HG02840 (cell line): ENCODE results near the gene RMI2.
"Not testable (repeated sequence)": the region's sequence is repeated elsewhere in the genome, so short reads cannot be mapped to it uniquely, and the experiment has no call there.

ENCODE experiments used
- ATAC-seq: cut with Tn5 transposase; IDR thresholded peaks from one replicate; pipeline ENCODE4 v1.9.1; 2021; ENCODE audit warnings: mild to moderate bottlenecking, moderate library complexity, moderate number of reproducible peaks; ENCODE audit not compliant: unreplicated experiment, low FRiP score

RMI2 gene

GRCh38 chr16:11345040-11345862 is at the start of gene RMI2:
TSS of gene RMI2 (plus strand) at chr16:11345459. CDS start at chr16:11345472, 13 bp downstream.
- peak; percentile 97 for ATAC-seq

- ATAC-seq, result no peak
Measured at GRCh38 chr16:11295672-11296071, 49.6 kb upstream of the RMI2 start.

- no peak for ATAC-seq
Measured at GRCh38 chr16:11296351-11296705, 48.9 kb upstream of the RMI2 start.

GRCh38 chr16:11296706-11297491 is 48.4 kb upstream of the RMI2 start:
- no peak for ATAC-seq

DNA sequence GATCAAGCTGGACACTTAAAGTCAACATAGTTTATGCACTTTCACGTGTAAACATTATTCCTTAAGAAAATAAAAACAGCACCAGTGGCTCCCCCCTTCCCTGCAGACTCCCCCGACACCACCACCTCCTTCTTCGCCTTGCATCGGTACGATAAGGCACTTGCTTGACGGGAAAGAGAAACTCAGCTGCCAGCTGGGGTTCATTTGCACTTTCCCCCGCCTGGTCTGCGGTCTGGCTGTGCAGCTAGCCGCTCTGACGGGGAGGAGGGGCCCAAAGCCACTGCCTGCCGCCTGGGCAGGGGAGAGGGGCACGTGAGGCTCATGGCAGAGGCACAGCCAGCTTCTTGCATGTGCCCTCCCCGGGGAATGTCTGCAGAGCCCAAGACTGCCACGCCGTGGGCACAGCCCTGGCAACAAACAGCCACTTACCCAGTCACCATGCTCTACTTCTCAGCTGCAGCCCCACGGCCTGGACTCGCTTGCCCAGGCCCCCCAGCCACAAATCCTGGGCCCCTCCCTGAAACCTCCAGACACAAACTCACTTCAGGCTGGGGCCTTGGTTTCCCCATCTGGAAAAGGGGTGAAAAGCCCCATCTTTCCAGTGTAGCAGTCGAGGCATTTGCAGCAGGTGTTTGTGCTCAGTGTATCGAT is 47.6 kb upstream of the RMI2 start:
- ATAC-seq, result peak; percentile 51

DNA sequence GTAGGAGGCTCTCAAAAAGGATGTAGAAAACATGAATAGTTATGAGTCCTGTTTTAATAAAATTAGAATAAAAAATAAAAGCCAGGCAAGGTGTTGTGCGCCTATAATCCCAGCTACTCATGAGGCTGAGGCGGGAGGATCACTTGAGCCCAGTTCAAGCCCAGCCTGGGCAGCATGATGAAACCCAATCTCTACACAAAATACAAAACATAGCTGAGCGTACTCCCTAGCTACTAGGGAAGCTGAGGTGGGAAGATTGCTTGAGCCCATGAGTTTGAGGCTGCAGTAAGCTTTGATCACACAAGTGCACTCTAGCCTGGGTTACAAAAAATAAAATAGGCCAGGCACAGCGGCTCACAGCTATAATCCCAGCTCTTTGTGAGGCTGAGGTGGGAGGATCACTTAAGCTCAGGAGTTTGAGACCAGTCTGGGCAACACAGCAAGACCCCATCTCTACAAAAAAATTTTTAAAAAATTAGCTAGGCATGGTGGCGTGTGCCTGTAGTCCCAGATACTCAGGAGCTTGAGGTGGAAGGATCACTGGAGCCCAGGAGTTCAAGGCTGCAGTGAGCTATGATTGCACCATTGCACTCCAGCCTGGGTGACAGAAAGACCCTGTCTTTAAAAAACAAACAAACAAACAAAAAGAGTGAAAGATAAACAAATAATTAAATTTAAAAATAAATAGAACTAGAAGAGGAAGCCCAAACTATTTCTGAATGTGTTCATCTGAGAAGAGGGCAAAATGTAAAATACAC is 46.9 kb upstream of the RMI2 start:
- ATAC-seq, result no peak

DNA sequence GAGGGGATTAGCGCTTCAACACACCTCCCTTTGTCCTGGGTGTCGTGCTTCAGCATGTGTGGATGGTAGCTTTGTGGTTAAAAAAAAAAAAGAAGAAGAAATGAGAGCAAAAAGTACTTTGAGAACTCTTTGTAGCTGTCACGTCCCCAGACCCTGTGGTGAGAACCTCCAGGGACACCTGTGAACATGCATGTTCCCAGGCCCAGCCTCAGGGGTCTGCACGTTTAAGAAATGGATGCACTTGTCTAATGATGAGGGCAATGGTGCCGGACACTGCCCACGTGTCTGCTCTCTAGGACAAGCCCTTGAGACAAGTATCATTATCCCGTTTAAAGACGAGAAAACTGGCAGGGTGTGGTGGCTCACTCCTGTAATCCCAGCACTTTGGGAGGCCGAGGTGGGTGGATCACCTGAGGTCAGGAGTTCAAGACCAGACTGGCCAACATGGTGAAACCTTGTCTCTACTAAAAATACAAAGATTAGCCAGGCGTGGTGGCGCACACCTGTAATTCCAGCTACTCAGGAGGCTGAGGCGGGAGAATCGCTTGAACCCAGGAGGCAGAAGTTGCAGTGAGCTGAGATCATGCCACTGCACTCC is 46.2 kb upstream of the RMI2 start:
- not testable (repeated sequence) for ATAC-seq

- ATAC-seq, result no peak
Measured at GRCh38 chr16:11299865-11300559, 45.2 kb upstream of the RMI2 start.

GRCh38 chr16:11300560-11300892 is 44.7 kb upstream of the RMI2 start:
- no peak for ATAC-seq

- ATAC-seq, result no peak
Measured at GRCh38 chr16:11301645-11302501, 43.4 kb upstream of the RMI2 start.

- no peak for ATAC-seq
Measured at GRCh38 chr16:11302977-11303376, 42.3 kb upstream of the RMI2 start.

DNA sequence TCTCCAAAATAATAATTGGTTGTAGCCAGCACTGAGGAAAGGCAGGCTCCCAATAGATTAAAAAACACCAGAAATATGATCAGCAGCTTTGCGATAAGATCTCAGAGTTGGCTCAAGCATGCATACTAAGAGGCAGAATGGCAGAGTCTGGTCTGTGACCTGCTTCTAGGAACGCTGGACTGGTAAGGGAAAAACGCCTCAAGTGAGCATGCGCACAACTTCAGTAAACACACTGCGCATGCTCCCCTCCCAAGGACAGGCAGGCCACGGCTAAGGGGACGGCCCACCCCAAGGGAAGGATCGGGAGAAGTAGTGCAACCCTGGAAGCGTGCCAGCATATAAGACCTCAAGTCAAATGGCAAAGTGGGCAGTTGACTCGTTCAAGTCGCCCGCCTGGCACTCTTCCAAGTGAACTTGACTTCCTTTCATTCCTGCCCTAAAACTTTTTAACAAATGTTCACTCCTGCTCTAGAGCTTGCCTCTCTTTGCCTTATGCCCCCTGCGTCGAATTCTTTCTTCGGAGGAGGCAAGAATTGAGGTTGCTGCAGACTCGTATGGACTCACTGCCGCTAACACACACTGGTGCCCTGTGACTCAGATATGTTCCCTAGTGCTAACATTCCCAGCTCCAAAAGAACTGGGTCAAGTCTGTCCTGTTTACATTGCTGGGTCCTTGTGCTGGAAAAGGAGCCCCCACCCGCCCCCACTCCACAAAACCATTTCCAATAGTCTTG is 41.7 kb upstream of the RMI2 start:
- no peak for ATAC-seq

GRCh38 chr16:11306381-11306780 is 38.9 kb upstream of the RMI2 start:
- ATAC-seq, result no peak

DNA sequence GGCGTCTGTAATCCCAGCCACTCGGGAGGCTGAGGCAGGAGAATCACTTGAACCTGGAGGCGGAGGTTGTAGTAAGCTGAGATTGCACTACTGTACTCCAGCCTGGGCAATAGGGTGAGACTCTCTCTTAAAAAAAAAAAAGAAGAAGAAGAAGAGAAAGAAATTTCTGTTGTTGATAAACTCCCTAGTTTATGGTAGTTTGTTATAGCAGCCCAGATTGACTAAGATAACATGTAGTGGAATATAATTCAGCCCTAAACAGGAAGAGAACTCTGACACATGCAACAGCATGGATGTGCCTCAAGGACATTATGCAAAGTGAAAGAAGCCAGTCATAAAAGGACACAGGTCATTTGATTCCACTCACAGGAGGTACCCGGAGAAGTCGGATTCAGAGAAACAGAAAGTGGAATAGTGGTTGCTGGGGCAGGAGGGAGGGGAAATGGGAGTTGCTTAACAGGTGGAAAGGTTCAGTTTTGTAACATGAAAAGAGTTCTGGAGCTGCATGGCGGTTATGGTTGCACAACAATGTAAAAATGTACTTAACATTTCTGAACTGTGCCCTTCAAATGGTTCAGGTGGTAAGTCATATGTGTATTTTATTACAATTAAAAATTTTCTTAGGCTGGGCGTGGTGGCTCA is 38.1 kb upstream of the RMI2 start:
- no peak for ATAC-seq

- no peak for ATAC-seq
Measured at GRCh38 chr16:11307639-11308492, 37.4 kb upstream of the RMI2 start.

GRCh38 chr16:11308493-11309283 is 36.6 kb upstream of the RMI2 start:
- no peak for ATAC-seq
